GM12873 (cell line): ENCODE measurements around the gene B4GALNT3.

ENCODE experiments used
- TF ChIP-seq, protein P1 (sequence below): IDR thresholded peaks from 2 replicates; pipeline ENCODE4 v1.5.1; 2012; ENCODE audit warnings: low read depth, mild to moderate bottlenecking, moderate library complexity, low read length, control low read depth; ENCODE audit not compliant: insufficient read depth; ENCODE audit errors: missing control alignments

Gene B4GALNT3

DNA sequence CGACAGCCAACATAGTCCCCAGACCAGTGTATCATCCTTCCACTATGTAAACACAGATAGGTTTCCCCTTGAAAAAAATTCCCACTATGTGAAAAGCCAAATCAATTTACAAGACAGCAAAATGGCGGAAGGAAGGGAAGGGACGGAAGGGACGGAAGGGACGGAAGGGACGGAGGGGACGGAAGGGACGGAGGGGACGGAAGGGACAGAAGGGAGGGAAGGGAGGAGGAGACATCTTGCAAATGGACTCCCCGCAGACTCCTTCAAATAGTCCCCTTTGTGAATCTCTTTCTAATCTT is 128.2 kb downstream of the B4GALNT3 start:
- TF ChIP-seq, protein P1, sequence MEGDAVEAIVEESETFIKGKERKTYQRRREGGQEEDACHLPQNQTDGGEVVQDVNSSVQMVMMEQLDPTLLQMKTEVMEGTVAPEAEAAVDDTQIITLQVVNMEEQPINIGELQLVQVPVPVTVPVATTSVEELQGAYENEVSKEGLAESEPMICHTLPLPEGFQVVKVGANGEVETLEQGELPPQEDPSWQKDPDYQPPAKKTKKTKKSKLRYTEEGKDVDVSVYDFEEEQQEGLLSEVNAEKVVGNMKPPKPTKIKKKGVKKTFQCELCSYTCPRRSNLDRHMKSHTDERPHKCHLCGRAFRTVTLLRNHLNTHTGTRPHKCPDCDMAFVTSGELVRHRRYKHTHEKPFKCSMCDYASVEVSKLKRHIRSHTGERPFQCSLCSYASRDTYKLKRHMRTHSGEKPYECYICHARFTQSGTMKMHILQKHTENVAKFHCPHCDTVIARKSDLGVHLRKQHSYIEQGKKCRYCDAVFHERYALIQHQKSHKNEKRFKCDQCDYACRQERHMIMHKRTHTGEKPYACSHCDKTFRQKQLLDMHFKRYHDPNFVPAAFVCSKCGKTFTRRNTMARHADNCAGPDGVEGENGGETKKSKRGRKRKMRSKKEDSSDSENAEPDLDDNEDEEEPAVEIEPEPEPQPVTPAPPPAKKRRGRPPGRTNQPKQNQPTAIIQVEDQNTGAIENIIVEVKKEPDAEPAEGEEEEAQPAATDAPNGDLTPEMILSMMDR = no peak

DNA sequence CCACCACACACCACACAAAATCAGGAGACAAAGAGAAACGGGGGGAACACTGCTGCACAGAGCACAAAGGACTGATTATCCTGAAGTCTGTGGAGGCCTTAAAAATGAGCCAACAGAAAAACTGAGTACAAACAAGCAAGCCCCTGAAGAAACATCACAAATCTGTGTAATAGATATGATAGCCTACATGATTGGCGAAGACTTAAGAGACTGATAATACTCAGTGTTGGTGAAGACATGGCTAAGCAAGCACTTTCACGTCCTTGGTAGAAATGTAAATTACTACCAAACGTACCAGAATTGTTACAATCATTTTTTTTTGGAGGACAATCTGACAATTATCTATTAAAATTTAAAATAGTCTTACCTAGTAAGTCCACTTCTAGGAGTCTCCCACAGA is 128.9 kb downstream of the B4GALNT3 start:
- TF ChIP-seq, protein P1 = no peak

DNA sequence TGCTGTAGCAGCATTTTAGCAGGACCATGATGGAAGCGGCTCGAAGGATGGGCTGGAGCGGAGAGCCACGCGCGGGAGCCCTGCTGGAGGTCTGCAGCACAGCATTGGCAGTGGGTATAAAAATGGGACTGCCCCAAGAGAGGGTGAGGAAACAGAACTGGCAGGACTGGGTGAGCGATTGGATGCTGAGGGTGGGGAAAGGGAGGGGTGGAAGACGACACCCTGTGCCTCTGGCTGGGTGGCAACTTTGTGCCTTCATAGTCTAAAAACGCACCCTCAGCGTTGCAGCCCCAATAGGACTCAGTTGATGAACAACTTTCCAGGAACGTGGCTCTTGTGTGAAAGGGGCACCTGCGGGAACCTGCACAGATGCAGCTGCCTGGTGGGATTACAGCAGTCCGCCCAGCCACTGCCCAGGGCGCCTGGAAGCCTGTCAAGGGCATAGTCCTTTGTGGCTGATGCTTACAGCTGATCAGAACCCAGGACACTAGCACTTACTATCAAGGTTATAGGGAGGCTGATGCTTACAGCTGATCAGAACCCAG is 130.5 kb downstream of the B4GALNT3 start:
- TF ChIP-seq, protein P1 = no peak

DNA sequence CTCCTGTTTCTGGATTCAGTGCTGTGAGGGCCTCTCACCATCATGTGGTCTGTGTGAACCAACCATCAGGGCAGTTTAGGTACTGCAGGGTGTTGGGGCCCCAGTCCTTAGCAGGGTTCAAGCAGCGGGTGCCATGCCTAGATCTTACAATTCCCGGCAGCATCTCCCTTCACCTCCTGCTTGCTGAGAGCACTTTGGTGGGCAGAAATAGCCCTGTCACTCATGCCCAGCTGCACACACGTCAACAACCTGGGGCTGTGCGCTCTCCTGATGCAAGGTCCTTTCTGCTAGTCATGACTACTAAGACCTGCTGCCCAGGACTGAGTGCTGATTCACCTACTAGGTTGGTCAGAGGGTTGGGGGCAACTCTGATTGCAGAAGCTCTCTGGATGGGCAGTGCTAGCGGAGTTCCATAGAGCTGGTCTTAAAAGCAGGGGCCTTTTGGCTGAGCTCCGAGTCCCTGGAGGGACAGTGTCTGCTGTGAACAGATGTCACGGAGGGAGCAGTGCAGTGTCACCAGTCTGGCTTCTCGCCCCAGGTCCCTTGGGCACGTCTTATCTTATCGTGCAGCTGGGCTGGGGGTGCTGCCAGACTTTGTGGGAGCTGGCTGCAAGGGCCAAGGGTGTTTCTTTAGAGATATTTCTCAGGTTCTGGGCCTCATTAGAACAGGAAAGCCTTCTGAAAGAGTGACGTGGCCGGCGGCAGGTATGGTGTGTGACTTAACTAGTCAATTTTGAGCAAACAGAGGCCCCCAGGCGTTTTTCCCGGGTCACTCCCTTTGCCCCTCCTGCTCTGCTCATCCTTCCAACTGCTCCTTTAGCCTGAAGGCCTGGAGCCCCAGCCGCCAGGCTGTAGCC is 131.7 kb downstream of the B4GALNT3 start:
- TF ChIP-seq, protein P1 = peak; percentile 35

DNA sequence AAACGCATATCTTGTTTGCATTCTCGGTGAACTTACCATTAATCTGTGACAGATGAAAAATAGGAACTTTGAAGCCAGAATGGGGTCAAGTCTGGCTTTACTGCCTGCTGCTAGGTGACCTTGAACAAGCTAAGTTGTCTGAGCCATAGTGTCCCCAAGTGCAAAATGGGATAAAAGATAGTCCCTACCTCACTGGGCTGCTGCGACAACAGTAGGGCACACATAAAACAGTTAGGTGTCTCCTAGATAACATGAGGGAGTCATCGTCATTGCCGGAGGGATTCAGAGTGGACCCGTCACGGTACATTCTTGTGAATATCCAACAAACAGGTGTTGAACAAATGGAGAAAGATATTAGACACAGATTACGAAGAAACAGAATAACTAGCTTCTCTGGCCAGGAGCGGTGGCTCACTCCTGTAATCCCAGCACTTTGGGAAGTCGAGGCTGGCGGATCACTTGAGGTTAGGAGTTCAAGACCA is 132.3 kb downstream of the B4GALNT3 start:
- TF ChIP-seq, protein P1 = no peak

DNA sequence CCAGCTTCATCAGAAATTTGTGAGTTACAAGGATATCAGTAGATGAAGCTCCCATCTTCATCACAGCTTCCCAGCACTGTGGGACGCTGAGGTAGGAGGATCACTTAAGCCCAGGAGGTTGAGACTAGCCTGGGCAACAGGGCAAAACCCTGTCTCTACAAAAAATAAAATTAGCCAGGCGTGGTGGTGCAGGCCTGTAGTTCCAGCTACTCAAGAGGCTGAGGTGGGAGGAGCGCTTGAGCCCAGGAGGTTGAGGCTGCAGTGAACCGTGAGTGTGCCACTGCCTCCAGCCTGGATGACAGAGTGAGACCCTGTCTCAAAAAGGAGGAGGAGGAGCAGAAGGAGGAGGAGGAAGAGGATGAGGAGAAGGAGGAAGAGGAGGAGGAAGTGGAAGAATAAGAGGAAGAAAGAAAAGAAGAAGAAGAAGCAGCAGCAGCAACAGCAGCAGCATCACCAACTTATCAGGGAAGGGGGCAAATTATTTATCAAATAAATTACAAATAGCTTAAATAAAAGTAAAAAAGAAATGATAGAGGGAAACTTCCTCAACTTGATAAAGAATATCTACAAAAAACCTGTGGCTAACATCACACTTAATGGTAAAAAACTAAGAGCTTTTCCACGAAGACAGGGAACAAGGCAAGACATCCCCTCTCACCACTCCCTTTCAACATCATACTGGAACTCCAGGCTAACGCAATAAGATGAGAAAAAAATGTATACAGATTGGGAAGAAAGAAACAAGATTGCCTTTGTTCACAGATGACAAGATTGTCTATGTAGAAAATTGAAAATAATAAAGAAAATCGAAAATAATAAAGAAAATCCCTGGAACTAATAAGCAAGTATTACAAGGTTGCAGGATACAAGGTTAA is 133.9 kb downstream of the B4GALNT3 start:
- TF ChIP-seq, protein P1 = no peak
